K562 (cell line): ENCODE data around the gene GPR153. TPM values are rescaled to one million over a fixed set of nuclear protein-coding genes. Genes with fewer than 3 reads are reported as not detected.

Experiments
- ATAC-seq: fragments of 200-7000 bp; cut with Tn5 transposase; 3 replicates; pipeline ENCODE4 v1.9.1; 2020; ENCODE audit warnings: moderate library complexity
- BruUV-seq: library from RNA; stranded (reverse); fragments of 400-500 nt; replicated peaks from 2 replicates; lab custom pipeline; 2021; lab: Mats Ljungman, UMichigan
- CTCF ChIA-PET: fragments of 300-600 bp; formaldehyde crosslinking; extraction: SDS; loops from one replicate; lab custom pipeline; 2021; ENCODE audit warnings: low intra/inter-chr PET ratio; lab: Yijun Ruan, JAX
- POLR2A ChIA-PET: fragments of 300-600, 350-650 bp; sonication (Branson Sonifier 250); formaldehyde crosslinking; extraction: SDS; loops from one replicate; lab custom pipeline; 2021; ENCODE audit warnings: antibody characterized with exemption, inconsistent platforms; lab: Yijun Ruan, JAX
- DNase-seq, 4 experiments: peaks; one replicate each; pipeline versions ENCODE4 v3.0.0 to v3.0.0-alpha.2; 2011 to 2018; ENCODE audit warnings: low spot score in 3 of 4, mixed read lengths in 3 of 4; ENCODE audit errors: extremely low read depth in 1 of 4
- FAIRE-seq: peaks from 2 replicates; lab custom pipeline; 2011; peaks lifted over from hg19 to GRCh38; lab: Jason Lieb, UNC
- H2AFZ ChIP-seq: 2 replicates; pipeline ENCODE4 v1.6.0; 2011; ENCODE audit warnings: low read depth, low read length, control low read depth, inconsistent platforms
- H3K27ac ChIP-seq: fragments of 200-600 bp; 3 replicates; pipeline ENCODE4 v1.8.0; 2011; ENCODE audit warnings: low read depth, mild to moderate bottlenecking, control low read depth, inconsistent platforms, low read length, moderate library complexity, mixed read lengths; ENCODE audit errors: extremely low read depth
- H3K27me3 ChIP-seq, 2 experiments: fragments of 300-600 bp in 1 of 2; 2 replicates in 1 of 2; 3 replicates in 1 of 2; pipeline versions ENCODE4 v1.6.0 to v1.8.0; 2011; ENCODE audit warnings: inconsistent platforms in 2 of 2, low read length in 2 of 2, mild to moderate bottlenecking in 1 of 2, mixed read lengths in 1 of 2, moderate library complexity in 1 of 2; ENCODE audit not compliant: control insufficient read depth in 2 of 2, insufficient read depth in 2 of 2
- H3K36me3 ChIP-seq: fragments of 300-600 bp; 3 replicates; pipeline ENCODE4 v1.8.0; 2011; ENCODE audit warnings: mild to moderate bottlenecking, low read length, inconsistent platforms; ENCODE audit not compliant: control insufficient read depth, insufficient read depth
- H3K4me1 ChIP-seq, 2 experiments: fragments of 200-600 bp in 1 of 2; replicated peaks in 1 of 2; 2 replicates in 1 of 2; 3 replicates in 1 of 2; pipeline versions ENCODE4 v1.5.1 to v1.8.0; 2011; ENCODE audit warnings: inconsistent platforms in 2 of 2, low read length in 2 of 2, mild to moderate bottlenecking in 1 of 2, mixed read lengths in 1 of 2, moderate library complexity in 1 of 2; ENCODE audit not compliant: control insufficient read depth in 2 of 2, insufficient read depth in 2 of 2
- H3K4me2 ChIP-seq: 2 replicates; pipeline ENCODE4 v1.6.1; 2011; ENCODE audit warnings: low read length, control low read depth, inconsistent platforms, mixed read lengths; ENCODE audit not compliant: insufficient read depth
- H3K4me3 ChIP-seq: fragments of 200-600 bp; sonication (generic), shearing (Covaris generic); 2 replicates; pipeline ENCODE4 v1.5.1; 2016; ENCODE audit warnings: control low read depth, inconsistent platforms
- H3K79me2 ChIP-seq: fragments of 200-600 bp; 3 replicates; pipeline ENCODE4 v1.8.0; 2011; ENCODE audit warnings: low read length, inconsistent platforms; ENCODE audit not compliant: control insufficient read depth, insufficient read depth
- H3K9ac ChIP-seq, 2 experiments: 2 replicates each; pipeline versions ENCODE4 v1.6.0 to v1.6.1; 2011; ENCODE audit warnings: low read depth in 2 of 2, low read length in 2 of 2, control low read depth in 1 of 2, inconsistent platforms in 1 of 2, mild to moderate bottlenecking in 1 of 2, mixed read lengths in 1 of 2; ENCODE audit not compliant: insufficient read depth in 1 of 2
- H3K9me1 ChIP-seq: one replicate; pipeline ENCODE4 v1.6.0; 2011; ENCODE audit warnings: inconsistent platforms, mild to moderate bottlenecking, low read length, moderate library complexity; ENCODE audit not compliant: control insufficient read depth, insufficient read depth
- H3K9me3 ChIP-seq: replicated peaks from 2 replicates; pipeline ENCODE4 v1.5.1; 2011; ENCODE audit warnings: low read depth, low read length, inconsistent platforms; ENCODE audit not compliant: control insufficient read depth, insufficient read depth
- H4K20me1 ChIP-seq: replicated peaks from 2 replicates; pipeline ENCODE4 v1.6.1; 2011; ENCODE audit warnings: low read length, inconsistent platforms, mixed read lengths; ENCODE audit not compliant: control insufficient read depth, insufficient read depth
- ARNT ChIP-seq, 2 experiments: fragments of 450-650 bp; IDR thresholded peaks; 2 replicates each; pipeline ENCODE4 v1.6.1; 2016; ENCODE audit warnings: mild to moderate bottlenecking in 1 of 2
- CHD1 ChIP-seq: fragments of 200-600 bp; sonication (generic); IDR thresholded peaks from one replicate; pipeline ENCODE4 v1.6.1; 2012; ENCODE audit warnings: mild to moderate bottlenecking, moderate library complexity, low read length, inconsistent platforms
- KHSRP ChIP-seq: fragments of 450-650 bp; IDR thresholded peaks from 2 replicates; pipeline ENCODE4 v1.6.1; 2017
- MGA ChIP-seq: fragments of 450-650 bp; IDR thresholded peaks from 2 replicates; pipeline ENCODE4 v1.6.1; 2016; ENCODE audit warnings: mild to moderate bottlenecking, moderate library complexity
- ZHX1 ChIP-seq: fragments of 150-350 bp; conservative IDR thresholded peaks from 2 replicates; pipeline ENCODE4 v1.6.1; 2014; ENCODE audit warnings: low read length
- WGBS: fragments of 100-300 bp; shearing (Covaris generic); methylation state at CpG from one replicate; pipeline ENCODE4 v1.1.6; 2016; ENCODE audit warnings: low coverage, mixed read lengths; ENCODE audit not compliant: insufficient coverage; ENCODE audit errors: missing lambda C conversion rate; 5-methylcytosine and 5-hydroxymethylcytosine counted together
- in situ Hi-C: fragments of 300-500 bp; cut with MboI; formaldehyde crosslinking; loops from 4 replicates; pipeline ENCODE4 v1.15.0; 2018; ENCODE audit warnings: inconsistent platforms, mixed read lengths
- intact Hi-C: fragments of 100-400 bp; cut with micrococcal nuclease; formaldehyde crosslinking; loops from 2 replicates; pipeline ENCODE4 v1.14.2; 2022
- polyA plus RNA-seq, 8 experiments: library from polyadenylated mRNA; depleted of rRNA in 4 of 8; stranded (reverse) in 5 of 8; unstranded in 3 of 8; fragments of >200 nt; fragmentation: Nextera tagmentation in 2 of 8; fragmentation: Illumina TruSeq in 1 of 8; extraction: Ambion mirVana in 2 of 8; extraction: Trizol in 1 of 8; gene quantifications; 2 replicates each; pipeline versions ENCODE4 v1.2.1 to v1.2.3, GENCODE V29; 2011 to 2014; ENCODE audit warnings: inconsistent platforms in 1 of 8, missing spikeins in 1 of 8
- total RNA-seq, 7 experiments: library from RNA; depleted of rRNA in 6 of 7; stranded (reverse); fragments of >200 nt in 6 of 7; fragmentation: Illumina TruSeq in 2 of 7; extraction: Trizol in 2 of 7; gene quantifications; 2 replicates each; pipeline versions ENCODE4 v1.2.1 to v1.2.3, GENCODE V29; 2011 to 2021; ENCODE audit warnings: low replicate concordance in 1 of 7
- TF ChIP-seq, protein P1 (sequence below), 2 experiments: IDR thresholded peaks; 2 replicates each; pipeline ENCODE4 v1.6.1; 2012; ENCODE audit warnings: improper control_type of control experiment in 2 of 2, low read depth in 2 of 2, low read length in 2 of 2, borderline replicate concordance in 1 of 2

GPR153 gene
- total and polyA plus RNA-seq, 9 of the 15 experiments (the other 6 are each of a cell fraction or from before 2014, with no cell fraction given) = 0.01 to 1.5 (median 0.51) TPM

DNA sequence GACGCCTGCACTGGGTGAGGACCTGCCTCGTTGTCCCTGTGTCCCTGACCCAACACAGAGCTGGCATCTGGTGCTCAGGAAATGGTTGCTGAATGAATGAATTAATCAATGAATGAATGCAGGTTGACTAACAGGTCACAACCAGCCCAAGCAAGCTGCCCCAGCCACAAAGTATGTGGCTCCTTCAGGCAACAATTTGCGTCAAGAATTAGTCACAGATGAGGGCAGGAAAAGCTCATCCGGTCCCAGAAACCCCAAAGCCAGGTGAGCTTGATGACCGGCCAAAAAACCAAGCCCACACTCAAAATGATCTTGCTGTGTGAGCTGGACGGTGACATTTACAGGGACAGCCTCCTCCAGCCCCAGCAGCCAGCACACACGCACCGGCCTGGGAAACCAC, 40.6 kb upstream of the GPR153 start:
- no peak overlapping the region for H2AFZ ChIP-seq
- no peak for FAIRE-seq
- no peak overlapping the region for H3K27ac ChIP-seq
- peaks cover 7% of the 10 kb centered on the region for H4K20me1 ChIP-seq
- intact Hi-C loops = no loop called here
- BruUV-seq = no TSS peak
- H3K36me3 ChIP-seq = 0 out of 3 replicates have a peak, but pooled peaks cover 2% of the 10 kb centered on the region
- H3K9me1 ChIP-seq = no peaks in the 10 kb centered on the region
- in situ Hi-C loops = no loop called here
- no peak for DNase-seq
- no peak overlapping the region for H3K4me3 ChIP-seq
- 78% methylated on average over 8 of the region's 8 CpGs for WGBS
- no peak overlapping the region for H3K4me2 ChIP-seq
- no peaks in the 10 kb centered on the region for H3K79me2 ChIP-seq
- H3K9ac ChIP-seq = no peak overlapping the region
- H3K4me1 ChIP-seq = peaks cover 0 to 10% of the 10 kb centered on the region in 2 experiments; a peak in 2 of 5 replicates
- CTCF ChIA-PET = no interaction called here
- no peaks in the 10 kb centered on the region for H3K27me3 ChIP-seq
- ATAC-seq = no peak
- no peaks in the 10 kb centered on the region for H3K9me3 ChIP-seq
- POLR2A ChIA-PET = no interaction called here
- TF ChIP-seq, protein P1, sequence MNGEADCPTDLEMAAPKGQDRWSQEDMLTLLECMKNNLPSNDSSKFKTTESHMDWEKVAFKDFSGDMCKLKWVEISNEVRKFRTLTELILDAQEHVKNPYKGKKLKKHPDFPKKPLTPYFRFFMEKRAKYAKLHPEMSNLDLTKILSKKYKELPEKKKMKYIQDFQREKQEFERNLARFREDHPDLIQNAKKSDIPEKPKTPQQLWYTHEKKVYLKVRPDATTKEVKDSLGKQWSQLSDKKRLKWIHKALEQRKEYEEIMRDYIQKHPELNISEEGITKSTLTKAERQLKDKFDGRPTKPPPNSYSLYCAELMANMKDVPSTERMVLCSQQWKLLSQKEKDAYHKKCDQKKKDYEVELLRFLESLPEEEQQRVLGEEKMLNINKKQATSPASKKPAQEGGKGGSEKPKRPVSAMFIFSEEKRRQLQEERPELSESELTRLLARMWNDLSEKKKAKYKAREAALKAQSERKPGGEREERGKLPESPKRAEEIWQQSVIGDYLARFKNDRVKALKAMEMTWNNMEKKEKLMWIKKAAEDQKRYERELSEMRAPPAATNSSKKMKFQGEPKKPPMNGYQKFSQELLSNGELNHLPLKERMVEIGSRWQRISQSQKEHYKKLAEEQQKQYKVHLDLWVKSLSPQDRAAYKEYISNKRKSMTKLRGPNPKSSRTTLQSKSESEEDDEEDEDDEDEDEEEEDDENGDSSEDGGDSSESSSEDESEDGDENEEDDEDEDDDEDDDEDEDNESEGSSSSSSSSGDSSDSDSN (IDR thresholded peaks at IDR 0.05; ENCODE audit: borderline replicate concordance in 1 of 2, low read depth in 2 of 2, low read length in 2 of 2) = no peak
- TF ChIP-seq KHSRP (no peak), ZHX1 (no peak), CHD1 (no peak), ARNT (IDR thresholded peaks at IDR 0.05) (no peak), MGA (no peak)
